K562 (cell line): ENCODE results near the gene TCIRG1. TPM values are rescaled to one million over a fixed set of nuclear protein-coding genes. Genes with fewer than 3 reads are reported as not detected.

Source experiments
- ATAC-seq: fragments of 200-7000 bp; cut with Tn5 transposase; 3 replicates; pipeline ENCODE4 v1.9.1; 2020; ENCODE audit warnings: moderate library complexity
- BruUV-seq: library from RNA; stranded (reverse); fragments of 400-500 nt; replicated peaks from 2 replicates; lab custom pipeline; 2021; lab: Mats Ljungman, UMichigan
- CTCF ChIA-PET: fragments of 300-600 bp; formaldehyde crosslinking; extraction: SDS; loops from one replicate; lab custom pipeline; 2021; ENCODE audit warnings: low intra/inter-chr PET ratio; lab: Yijun Ruan, JAX
- POLR2A ChIA-PET: fragments of 300-600, 350-650 bp; sonication (Branson Sonifier 250); formaldehyde crosslinking; extraction: SDS; loops from one replicate; lab custom pipeline; 2021; ENCODE audit warnings: antibody characterized with exemption, inconsistent platforms; lab: Yijun Ruan, JAX
- DNase-seq, 4 experiments: peaks; one replicate each; pipeline versions ENCODE4 v3.0.0 to v3.0.0-alpha.2; 2011 to 2018; ENCODE audit warnings: low spot score in 3 of 4, mixed read lengths in 3 of 4; ENCODE audit errors: extremely low read depth in 1 of 4
- FAIRE-seq: peaks from 2 replicates; lab custom pipeline; 2011; peaks lifted over from hg19 to GRCh38; lab: Jason Lieb, UNC
- H2AFZ ChIP-seq: 2 replicates; pipeline ENCODE4 v1.6.0; 2011; ENCODE audit warnings: low read depth, low read length, control low read depth, inconsistent platforms
- H3K27ac ChIP-seq: fragments of 200-600 bp; 3 replicates; pipeline ENCODE4 v1.8.0; 2011; ENCODE audit warnings: low read depth, mild to moderate bottlenecking, control low read depth, inconsistent platforms, low read length, moderate library complexity, mixed read lengths; ENCODE audit errors: extremely low read depth
- H3K27me3 ChIP-seq, 2 experiments: fragments of 300-600 bp in 1 of 2; 2 replicates in 1 of 2; 3 replicates in 1 of 2; pipeline versions ENCODE4 v1.6.0 to v1.8.0; 2011; ENCODE audit warnings: inconsistent platforms in 2 of 2, low read length in 2 of 2, mild to moderate bottlenecking in 1 of 2, mixed read lengths in 1 of 2, moderate library complexity in 1 of 2; ENCODE audit not compliant: control insufficient read depth in 2 of 2, insufficient read depth in 2 of 2
- H3K36me3 ChIP-seq: fragments of 300-600 bp; 3 replicates; pipeline ENCODE4 v1.8.0; 2011; ENCODE audit warnings: mild to moderate bottlenecking, low read length, inconsistent platforms; ENCODE audit not compliant: control insufficient read depth, insufficient read depth
- H3K4me1 ChIP-seq, 2 experiments: fragments of 200-600 bp in 1 of 2; replicated peaks in 1 of 2; 2 replicates in 1 of 2; 3 replicates in 1 of 2; pipeline versions ENCODE4 v1.5.1 to v1.8.0; 2011; ENCODE audit warnings: inconsistent platforms in 2 of 2, low read length in 2 of 2, mild to moderate bottlenecking in 1 of 2, mixed read lengths in 1 of 2, moderate library complexity in 1 of 2; ENCODE audit not compliant: control insufficient read depth in 2 of 2, insufficient read depth in 2 of 2
- H3K4me2 ChIP-seq: 2 replicates; pipeline ENCODE4 v1.6.1; 2011; ENCODE audit warnings: low read length, control low read depth, inconsistent platforms, mixed read lengths; ENCODE audit not compliant: insufficient read depth
- H3K4me3 ChIP-seq: fragments of 200-600 bp; sonication (generic), shearing (Covaris generic); 2 replicates; pipeline ENCODE4 v1.5.1; 2016; ENCODE audit warnings: control low read depth, inconsistent platforms
- H3K79me2 ChIP-seq: fragments of 200-600 bp; 3 replicates; pipeline ENCODE4 v1.8.0; 2011; ENCODE audit warnings: low read length, inconsistent platforms; ENCODE audit not compliant: control insufficient read depth, insufficient read depth
- H3K9ac ChIP-seq, 2 experiments: 2 replicates each; pipeline versions ENCODE4 v1.6.0 to v1.6.1; 2011; ENCODE audit warnings: low read depth in 2 of 2, low read length in 2 of 2, control low read depth in 1 of 2, inconsistent platforms in 1 of 2, mild to moderate bottlenecking in 1 of 2, mixed read lengths in 1 of 2; ENCODE audit not compliant: insufficient read depth in 1 of 2
- H3K9me1 ChIP-seq: one replicate; pipeline ENCODE4 v1.6.0; 2011; ENCODE audit warnings: inconsistent platforms, mild to moderate bottlenecking, low read length, moderate library complexity; ENCODE audit not compliant: control insufficient read depth, insufficient read depth
- H3K9me3 ChIP-seq: replicated peaks from 2 replicates; pipeline ENCODE4 v1.5.1; 2011; ENCODE audit warnings: low read depth, low read length, inconsistent platforms; ENCODE audit not compliant: control insufficient read depth, insufficient read depth
- H4K20me1 ChIP-seq: replicated peaks from 2 replicates; pipeline ENCODE4 v1.6.1; 2011; ENCODE audit warnings: low read length, inconsistent platforms, mixed read lengths; ENCODE audit not compliant: control insufficient read depth, insufficient read depth
- ARID1B ChIP-seq: fragments of 450-650 bp; IDR thresholded peaks from 2 replicates; pipeline ENCODE4 v1.6.1; 2016; ENCODE audit warnings: antibody characterized with exemption, mild to moderate bottlenecking, inconsistent platforms
- DPF2 ChIP-seq: fragments of 450-650 bp; IDR thresholded peaks from 2 replicates; pipeline ENCODE4 v1.6.1; 2016
- FOSL1 ChIP-seq: fragments of 200-800 bp; sonication (Bioruptor generic); conservative IDR thresholded peaks from 2 replicates; pipeline ENCODE4 v1.6.1; 2016; ENCODE audit warnings: missing genetic modification characterization, missing compliant biosample characterization
- FOXP4 ChIP-seq: sonication (generic); formaldehyde crosslinking; IDR thresholded peaks from 2 replicates; pipeline ENCODE4 v1.8.0; 2022; ENCODE audit warnings: mild to moderate bottlenecking, missing genetic modification reagents, borderline replicate concordance
- LCOR ChIP-seq: sonication (generic); formaldehyde crosslinking; IDR thresholded peaks from 2 replicates; pipeline ENCODE4 v1.8.0; 2022; ENCODE audit warnings: mild to moderate bottlenecking, missing genetic modification reagents
- MCM7 ChIP-seq, 2 experiments: fragments of 450-650 bp; IDR thresholded peaks; 2 replicates each; pipeline ENCODE4 v1.6.1; 2016 to 2018
- MTA3 ChIP-seq: fragments of 450-650 bp; formaldehyde crosslinking; IDR thresholded peaks from 2 replicates; pipeline ENCODE4 v1.6.1; 2017; ENCODE audit warnings: mild to moderate bottlenecking, borderline replicate concordance
- PHB ChIP-seq: fragments of 250-450 bp; sonication (Bioruptor Pico); IDR thresholded peaks from 2 replicates; pipeline ENCODE4 v1.5.0; 2021
- RBM17 ChIP-seq: fragments of 200-400 bp; formaldehyde crosslinking; IDR thresholded peaks from 2 replicates; pipeline ENCODE4 v1.6.1; 2017; ENCODE audit warnings: low read depth, mild to moderate bottlenecking, low read length, borderline replicate concordance
- SMARCA5 ChIP-seq: fragments of 450-650 bp; IDR thresholded peaks from 2 replicates; pipeline ENCODE4 v1.6.1; 2016
- TAF1 ChIP-seq: IDR thresholded peaks from 2 replicates; pipeline ENCODE4 v1.6.1; 2011; ENCODE audit warnings: mild to moderate bottlenecking, low read length, moderate library complexity; ENCODE audit not compliant: insufficient read depth, control insufficient read depth, severe bottlenecking; ENCODE audit errors: extremely low read depth
- TEAD1 ChIP-seq, 2 experiments: fragments of 450-650 bp in 1 of 2; sonication (generic) in 1 of 2; formaldehyde crosslinking; IDR thresholded peaks; 2 replicates each; pipeline versions ENCODE4 v1.4.0 to v1.8.0; 2020 to 2022; ENCODE audit warnings: mild to moderate bottlenecking in 2 of 2, missing genetic modification reagents in 1 of 2
- TSC22D4 ChIP-seq: fragments of 450-650 bp; IDR thresholded peaks from 2 replicates; pipeline ENCODE4 v1.6.1; 2016; ENCODE audit warnings: missing genetic modification characterization, missing biosample characterization, control low read depth
- ZBTB1 ChIP-seq: sonication (generic); formaldehyde crosslinking; IDR thresholded peaks from 2 replicates; pipeline ENCODE4 v1.8.1; 2023; ENCODE audit warnings: missing genetic modification reagents, low read depth, mild to moderate bottlenecking, borderline replicate concordance
- ZEB2 ChIP-seq: fragments of 450-650 bp; IDR thresholded peaks from 2 replicates; pipeline ENCODE4 v1.6.1; 2016
- ZNF217 ChIP-seq: sonication (generic); formaldehyde crosslinking; IDR thresholded peaks from 2 replicates; pipeline ENCODE4 v1.8.0; 2022; ENCODE audit warnings: mild to moderate bottlenecking, missing genetic modification reagents
- ZNF764 ChIP-seq: fragments of 250-450 bp; sonication (Bioruptor Pico); IDR thresholded peaks from 2 replicates; pipeline ENCODE4 v1.4.0; 2020; ENCODE audit warnings: low read depth, mild to moderate bottlenecking, moderate library complexity
- WGBS: fragments of 100-300 bp; shearing (Covaris generic); methylation state at CpG from one replicate; pipeline ENCODE4 v1.1.6; 2016; ENCODE audit warnings: low coverage, mixed read lengths; ENCODE audit not compliant: insufficient coverage; ENCODE audit errors: missing lambda C conversion rate; 5-methylcytosine and 5-hydroxymethylcytosine counted together
- in situ Hi-C: fragments of 300-500 bp; cut with MboI; formaldehyde crosslinking; loops from 4 replicates; pipeline ENCODE4 v1.15.0; 2018; ENCODE audit warnings: inconsistent platforms, mixed read lengths
- intact Hi-C: fragments of 100-400 bp; cut with micrococcal nuclease; formaldehyde crosslinking; loops from 2 replicates; pipeline ENCODE4 v1.14.2; 2022
- polyA plus RNA-seq, 8 experiments: library from polyadenylated mRNA; depleted of rRNA in 4 of 8; stranded (reverse) in 5 of 8; unstranded in 3 of 8; fragments of >200 nt; fragmentation: Nextera tagmentation in 2 of 8; fragmentation: Illumina TruSeq in 1 of 8; extraction: Ambion mirVana in 2 of 8; extraction: Trizol in 1 of 8; gene quantifications; 2 replicates each; pipeline versions ENCODE4 v1.2.1 to v1.2.3, GENCODE V29; 2011 to 2014; ENCODE audit warnings: inconsistent platforms in 1 of 8, missing spikeins in 1 of 8
- total RNA-seq, 7 experiments: library from RNA; depleted of rRNA in 6 of 7; stranded (reverse); fragments of >200 nt in 6 of 7; fragmentation: Illumina TruSeq in 2 of 7; extraction: Trizol in 2 of 7; gene quantifications; 2 replicates each; pipeline versions ENCODE4 v1.2.1 to v1.2.3, GENCODE V29; 2011 to 2021; ENCODE audit warnings: low replicate concordance in 1 of 7

TCIRG1 gene
- total and polyA plus RNA-seq, 9 of the 15 experiments (the other 6 are each of a cell fraction or from before 2014, with no cell fraction given): 0.49 to 143 (median 24.4) TPM

- POLR2A ChIA-PET: interaction anchor here (0.6 to 1.0 kb wide), 5 partner anchors 8 to 22 kb away, joined by 3 to 4 read pairs (median 3); no protein-coding TSS in a partner anchor
- CTCF ChIA-PET: no interaction called here
- intact Hi-C loops: no loop called here
- WGBS: 85% methylated on average over 12 of the region's 12 CpGs
- Histone ChIP-seq H3K4me3 (no peak overlapping the region), H3K4me1 (peaks cover 0 to 8% of the 10 kb centered on the region in 2 experiments; a peak in 1 of 5 replicates), H2AFZ (no peak overlapping the region), H3K27me3 (no peaks in the 10 kb centered on the region), H3K79me2 (no peaks in the 10 kb centered on the region), H3K9me3 (no peaks in the 10 kb centered on the region), H3K36me3 (peaks cover 48% of the 10 kb centered on the region; the same call in 2 of the 3 replicates), H3K9ac (no peak overlapping the region), H3K9me1 (no peaks in the 10 kb centered on the region), H3K4me2 (no peak overlapping the region), H4K20me1 (no peaks in the 10 kb centered on the region; the same call in 1 of the 2 replicates), H3K27ac (no peak overlapping the region)
- in situ Hi-C loops: no loop called here
- no TSS peak for BruUV-seq
- no peak for FAIRE-seq
- TF ChIP-seq TSC22D4 (tag) (no peak), RBM17 (no peak), PHB (CRISPR knock-in tag) (no peak), FOSL1 (no peak), SMARCA5 (no peak), MTA3 (no peak), TAF1 (no peak), ZNF217 (CRISPR knock-in tag) (no peak), TEAD1 (CRISPR knock-in tag; IDR thresholded peaks at IDR 0.05) (no peak), LCOR (CRISPR knock-in tag) (no peak), MCM7 (IDR thresholded peaks at IDR 0.05) (no peak), DPF2 (no peak), ZNF764 (CRISPR knock-in tag) (no peak), ZEB2 (no peak), ZBTB1 (CRISPR knock-in tag) (no peak), FOXP4 (CRISPR knock-in tag) (no peak), ARID1B (no peak)
- ATAC-seq: no peak
- no peak for DNase-seq
Observed at GRCh38 chr11:68056317-68057285, 17.8 kb downstream of the TCIRG1 start.
